Sciatic nerve (tissue), 2 donors: ENCODE measurements around the gene SLC18A2. TPM values are rescaled to one million over a fixed set of nuclear protein-coding genes. Genes with fewer than 3 reads are reported as not detected.
"Not testable (repeated sequence)": the region's sequence is repeated elsewhere in the genome, so short reads cannot be mapped to it uniquely, and the experiment has no call there.

Experiments used
- ATAC-seq: fragments of 200-7000 bp; cut with Tn5 transposase; one replicate; pipeline ENCODE4 v1.9.1; 2020; ENCODE audit warnings: mild to moderate bottlenecking, moderate library complexity
- DNase-seq: peaks from one replicate; pipeline ENCODE4 v3.0.0-alpha.2; 2020; ENCODE audit warnings: low spot score
- intact Hi-C: fragments of 100-400 bp; cut with DNase I; formaldehyde crosslinking; loops from one replicate; pipeline ENCODE4 v1.14.2; 2022
- total RNA-seq: library from RNA; stranded (reverse); fragmentation: NEBNext Ultra II Directional; extraction: Animal tissue kit (Norgen Biotek cat#: 25700); gene quantifications from one replicate; pipeline ENCODE4 v1.2.1, GENCODE V29; 2021
- donor health status: DM: no; HTN: no; CAD: no.
- donor health status: DM: no; HTN: no; CAD: no.

SLC18A2 gene
- total RNA-seq, 1 donor from 2014 or later: 1.2 TPM

DNA sequence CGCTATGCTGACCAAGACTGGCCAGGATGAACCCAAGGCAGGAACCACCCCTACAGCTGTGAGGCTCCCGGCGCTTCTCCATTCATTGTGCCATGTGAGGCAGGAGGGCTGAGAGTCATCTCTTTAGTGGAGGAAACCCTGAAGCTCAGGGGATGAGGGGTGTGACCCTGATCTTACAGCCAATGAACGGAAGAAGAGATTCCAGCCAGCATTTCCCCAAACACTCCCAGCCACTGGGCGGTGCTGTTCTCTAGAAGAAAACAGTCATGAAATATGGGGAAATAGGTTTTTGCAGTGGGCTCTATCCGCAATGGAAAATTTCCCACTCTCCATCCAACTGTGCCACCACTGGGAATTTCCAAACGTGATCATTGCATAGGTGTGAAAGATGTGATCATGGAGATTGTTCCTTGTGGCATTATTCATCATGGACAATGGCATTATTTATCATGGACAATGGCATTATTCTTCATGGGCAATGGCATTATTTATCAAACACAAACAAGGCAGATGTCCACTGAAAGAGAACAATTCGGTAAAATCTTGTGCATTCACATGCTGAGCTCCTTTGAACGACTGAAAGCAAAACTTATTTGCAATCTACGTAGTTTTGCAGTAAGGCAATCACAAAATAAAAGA, 14.0 kb upstream of the SLC18A2 start:
- intact Hi-C loops: loop anchor here (10.0 kb wide), 1 partner anchor 98 kb away; no protein-coding TSS in a partner anchor
- DNase-seq: no peak
- no peak for ATAC-seq

DNA sequence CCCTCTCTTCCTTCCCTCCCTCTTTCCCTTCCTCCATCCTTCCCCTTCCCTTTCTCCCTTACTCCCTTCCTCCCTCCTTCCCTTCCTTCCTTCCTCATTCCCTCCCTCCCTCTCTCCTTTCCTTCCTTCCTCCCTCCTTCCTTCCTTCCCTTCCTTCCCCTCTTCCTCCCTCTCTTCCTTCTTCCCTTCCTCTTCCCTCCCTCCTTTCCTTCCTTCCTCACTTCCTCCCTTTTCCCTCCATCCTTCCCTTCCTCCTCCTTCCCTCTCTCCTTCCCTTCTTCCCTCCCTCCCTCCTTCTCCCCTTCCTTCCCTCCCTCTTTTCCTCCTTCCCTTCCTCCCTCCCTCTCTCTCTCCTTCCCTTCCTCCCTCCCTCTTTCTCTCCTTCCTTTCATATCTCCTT, 12.7 kb upstream of the SLC18A2 start:
- DNase-seq (no peak), ATAC-seq (no peak)
- intact Hi-C loops: loop anchor here (10.0 kb wide), 1 partner anchor 97 kb away; no protein-coding TSS in a partner anchor

DNA sequence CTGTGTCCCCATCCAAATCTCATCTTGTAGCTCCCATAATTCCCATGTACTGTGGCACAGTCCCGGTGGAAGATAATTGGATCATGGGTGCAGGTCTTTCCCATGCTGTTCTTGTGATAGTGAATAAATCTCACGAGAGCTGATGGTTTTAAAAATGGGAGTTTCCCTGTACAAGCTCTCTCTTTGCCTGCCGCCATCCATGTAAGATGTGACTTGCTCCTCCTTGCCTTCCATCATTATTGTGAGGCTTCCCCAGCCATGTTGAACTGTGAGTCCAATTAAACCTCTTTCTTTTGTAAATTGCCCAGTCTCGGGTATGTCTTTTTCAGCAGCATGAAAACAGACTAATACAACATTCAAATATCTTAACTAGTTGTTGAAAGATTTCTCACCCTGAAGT, 10.8 kb upstream of the SLC18A2 start:
- ATAC-seq, intact Hi-C loops, DNase-seq: not testable (repeated sequence)

DNA sequence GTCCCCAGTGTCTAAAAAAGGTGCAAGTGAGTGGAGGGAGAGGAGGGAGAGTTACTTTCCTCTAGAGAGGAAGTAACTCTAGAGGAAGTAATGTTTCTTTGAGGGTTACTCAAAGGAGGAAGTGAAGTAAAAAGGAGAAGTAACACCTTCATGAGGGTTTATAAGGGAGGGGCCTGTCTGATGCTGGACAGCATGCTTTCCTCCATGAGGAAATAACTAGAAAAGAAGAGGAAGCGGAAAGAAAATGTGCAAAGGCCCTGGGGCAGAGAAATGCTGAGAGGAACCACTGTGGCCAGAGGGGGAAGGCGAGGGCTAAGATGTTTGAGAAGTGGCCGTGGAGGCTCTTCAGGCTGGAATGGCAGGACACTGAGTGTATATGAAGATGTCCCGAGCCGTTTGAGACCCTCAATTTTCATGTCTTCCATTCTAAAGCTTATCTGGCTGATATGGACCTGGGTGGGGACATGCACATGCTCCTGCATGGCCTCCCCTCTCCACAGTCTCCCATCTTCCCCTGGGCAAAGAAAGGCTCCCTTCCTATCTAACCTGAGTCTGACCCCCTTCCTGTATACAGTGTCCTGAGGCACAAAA, 3.4 kb upstream of the SLC18A2 start:
- DNase-seq (no peak), ATAC-seq (no peak)
- intact Hi-C loops: no loop called here

DNA sequence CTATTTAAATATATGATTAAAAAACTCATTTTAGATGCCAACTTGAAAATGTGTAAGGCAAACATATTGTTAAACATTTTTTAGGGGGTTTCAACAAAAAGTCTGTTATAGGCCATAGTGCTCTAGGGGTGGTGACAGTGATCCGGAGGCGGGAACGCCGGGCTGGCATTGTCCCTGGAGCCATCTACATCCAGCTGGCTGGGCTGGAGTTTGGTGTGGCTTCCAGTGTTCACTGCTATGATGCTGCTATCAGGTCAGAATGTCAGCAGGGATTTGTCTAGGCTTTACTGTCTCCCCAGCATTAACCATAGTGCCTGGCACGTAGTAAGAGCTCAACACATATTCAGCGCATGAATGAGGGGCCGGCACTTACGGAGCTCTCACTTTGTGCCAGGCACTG, 1.9 kb upstream of the SLC18A2 start:
- intact Hi-C loops: no loop called here
- ATAC-seq: no peak
- DNase-seq: no peak

DNA sequence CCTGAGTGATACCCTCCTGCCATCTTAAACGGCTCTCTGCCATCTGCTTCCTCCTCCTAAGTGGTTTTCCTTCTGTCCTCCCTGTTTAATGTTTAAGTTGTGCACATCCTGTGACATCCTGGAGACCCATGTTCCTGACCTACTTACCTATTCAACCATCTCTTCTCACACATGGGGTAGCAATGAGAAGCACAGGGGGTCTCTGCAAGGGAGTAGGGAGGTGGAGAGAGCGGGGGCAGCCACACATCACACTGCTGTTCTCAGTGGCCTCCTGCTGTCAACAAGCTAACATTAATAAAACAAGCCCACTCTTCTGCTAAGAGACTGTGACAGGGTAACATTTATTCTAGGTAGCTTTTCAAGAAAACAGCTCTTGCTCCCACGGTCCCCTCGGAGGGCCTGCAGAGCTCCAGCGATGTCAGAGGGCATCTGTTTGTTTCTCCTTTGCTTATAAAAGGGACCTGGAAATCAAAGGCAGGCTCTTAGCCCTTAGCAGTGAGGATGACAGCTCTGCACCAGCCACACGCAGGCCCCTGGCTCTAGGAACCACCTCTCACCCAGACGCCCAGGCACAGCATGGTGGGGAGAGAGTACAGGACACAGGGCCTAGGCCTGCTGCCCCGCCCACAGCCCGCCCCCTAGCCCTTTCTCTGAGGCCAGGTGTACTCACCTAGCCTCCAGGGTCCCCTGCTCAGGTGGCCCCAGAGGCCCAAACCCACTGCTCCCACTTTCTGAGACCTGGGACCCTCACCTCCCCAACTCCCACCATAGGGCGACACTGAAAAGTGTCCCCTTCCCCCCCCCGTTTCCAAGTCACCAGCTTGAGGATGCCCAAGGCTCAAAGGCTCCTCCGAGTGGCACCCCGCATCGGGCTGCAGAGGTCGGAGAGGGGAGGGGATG, 943 bp upstream of the SLC18A2 start:
- intact Hi-C loops: no loop called here
- DNase-seq: no peak
- ATAC-seq: no peak

DNA sequence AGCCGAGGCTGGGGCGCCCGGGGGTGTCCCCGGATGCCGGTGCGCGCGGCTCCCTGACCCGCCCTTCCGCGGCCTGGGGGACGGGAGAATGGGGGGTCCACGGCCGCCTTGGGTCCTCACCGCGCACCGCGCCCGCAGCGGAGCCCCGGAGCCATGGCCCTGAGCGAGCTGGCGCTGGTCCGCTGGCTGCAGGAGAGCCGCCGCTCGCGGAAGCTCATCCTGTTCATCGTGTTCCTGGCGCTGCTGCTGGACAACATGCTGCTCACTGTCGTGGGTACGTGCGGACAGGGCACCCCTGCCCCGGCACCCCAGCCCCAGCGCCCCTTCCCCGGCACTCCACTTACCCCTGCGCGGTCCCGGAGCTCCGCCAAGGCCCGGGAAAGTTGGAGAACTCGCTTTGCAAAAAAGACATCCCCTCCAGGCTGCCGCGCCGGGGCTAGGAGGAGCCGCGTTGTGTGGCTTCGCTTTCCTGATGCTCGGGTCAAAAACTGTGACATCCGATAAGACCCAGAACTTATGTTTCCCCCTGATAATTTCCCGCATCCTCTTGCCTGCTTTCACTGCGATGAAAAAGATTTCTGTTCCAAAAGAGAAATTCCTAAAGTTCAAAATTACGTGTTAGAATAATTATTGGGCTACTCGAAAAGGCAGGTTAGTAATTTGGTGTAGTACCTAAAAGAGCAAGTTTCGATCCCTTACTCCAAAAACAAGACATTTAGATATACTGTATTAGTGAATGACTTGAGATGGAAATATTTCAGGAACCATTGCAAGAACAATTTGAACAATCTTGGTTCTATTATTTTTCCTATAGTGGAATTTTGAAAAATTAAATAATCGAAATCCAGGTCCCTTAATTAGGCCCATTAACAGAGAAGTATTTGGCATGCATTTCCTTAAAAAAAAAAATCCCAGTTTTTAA, 888 bp downstream of the SLC18A2 start:
- no peak for ATAC-seq
- intact Hi-C loops: no loop called here
- no peak for DNase-seq

DNA sequence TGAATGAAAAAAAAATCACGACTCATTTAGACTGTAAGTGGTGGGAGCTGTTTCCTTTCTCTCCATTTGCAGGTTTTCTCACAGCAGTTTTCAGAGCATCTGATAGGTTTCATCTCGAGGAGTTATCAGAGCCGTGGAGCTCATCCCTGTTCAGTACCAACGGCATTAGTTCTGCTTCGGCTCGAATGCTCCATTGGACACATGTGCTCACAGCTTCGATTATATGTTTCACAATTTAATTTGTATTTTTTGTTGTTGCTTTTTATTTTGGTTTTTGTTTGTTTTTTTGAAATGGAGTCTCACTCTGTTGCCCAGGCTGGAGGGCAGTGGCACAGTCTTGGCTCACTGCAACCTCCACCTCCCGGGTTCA, 1.5 kb downstream of the SLC18A2 start:
- no peak for ATAC-seq
- DNase-seq: no peak
- intact Hi-C loops: no loop called here

DNA sequence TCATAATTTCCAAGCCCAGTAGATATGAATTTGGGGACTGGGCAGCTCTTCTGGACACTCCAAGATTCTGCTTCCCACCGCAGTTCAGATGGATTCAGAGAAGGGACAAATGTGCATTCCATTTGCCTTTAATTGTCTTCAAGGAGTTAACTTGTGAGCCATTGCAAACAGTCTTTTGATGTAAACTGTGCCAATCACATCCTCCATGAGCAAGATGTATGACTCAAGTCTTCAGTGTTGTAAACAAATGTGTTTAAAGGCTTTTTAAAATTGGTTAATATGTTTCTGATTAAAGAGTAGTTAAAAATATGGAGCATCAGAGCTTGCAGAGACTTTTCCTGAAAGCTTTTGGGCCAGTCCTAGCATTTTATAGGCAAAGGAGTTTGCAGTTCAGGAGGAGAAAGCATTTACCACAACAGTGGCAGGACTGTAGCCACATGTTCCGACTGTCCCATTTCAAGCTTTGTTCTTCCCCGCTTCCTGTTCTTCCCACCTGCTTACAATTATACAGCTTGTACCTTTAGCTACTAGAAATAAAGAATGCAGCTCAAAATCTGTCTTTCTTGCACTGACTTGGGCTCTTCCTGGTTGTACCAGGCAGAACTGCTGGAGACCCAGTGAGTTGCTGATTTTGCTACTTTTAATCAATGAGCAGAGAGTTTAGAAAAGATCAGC, 6.2 kb downstream of the SLC18A2 start:
- no peak for ATAC-seq
- intact Hi-C loops: no loop called here

DNA sequence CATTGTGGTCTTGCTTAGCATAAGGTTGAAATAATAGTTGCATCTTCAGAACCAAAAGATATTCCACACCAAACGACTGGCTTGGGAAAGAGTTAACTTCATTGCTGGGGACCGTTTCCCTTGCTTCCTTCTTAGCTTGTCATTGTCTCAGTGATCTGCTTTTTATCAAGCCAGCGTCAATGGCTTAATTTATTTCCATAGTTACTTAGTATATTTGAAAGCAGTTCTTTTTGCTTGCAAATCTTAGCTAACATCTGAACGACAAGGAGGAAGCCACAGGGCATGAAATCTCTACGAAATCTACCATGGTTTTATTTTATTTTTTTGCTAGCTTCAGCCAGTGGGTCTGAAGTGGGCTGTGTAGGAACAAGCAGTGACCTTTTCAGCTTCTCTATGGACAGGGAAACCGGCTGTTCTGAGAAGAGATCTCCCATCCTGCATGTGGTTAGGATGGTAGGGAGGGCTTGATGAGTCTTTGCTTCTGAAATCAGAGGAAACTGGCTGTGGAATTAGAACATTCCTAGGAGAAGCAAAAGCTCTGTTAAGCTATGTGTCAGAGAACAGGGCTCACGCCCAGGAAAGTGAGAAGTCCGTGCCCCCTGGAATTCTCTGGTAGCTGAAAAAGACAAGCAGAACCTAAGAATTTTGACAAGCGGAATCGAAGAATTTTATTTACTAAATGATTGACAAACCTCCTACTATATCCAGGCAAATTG, 8.0 kb downstream of the SLC18A2 start:
- intact Hi-C loops: no loop called here
- ATAC-seq (no peak), DNase-seq (no peak)

More for the DNA sequence above, 6.2 kb downstream of the SLC18A2 start:
- DNase-seq: no peak

DNA sequence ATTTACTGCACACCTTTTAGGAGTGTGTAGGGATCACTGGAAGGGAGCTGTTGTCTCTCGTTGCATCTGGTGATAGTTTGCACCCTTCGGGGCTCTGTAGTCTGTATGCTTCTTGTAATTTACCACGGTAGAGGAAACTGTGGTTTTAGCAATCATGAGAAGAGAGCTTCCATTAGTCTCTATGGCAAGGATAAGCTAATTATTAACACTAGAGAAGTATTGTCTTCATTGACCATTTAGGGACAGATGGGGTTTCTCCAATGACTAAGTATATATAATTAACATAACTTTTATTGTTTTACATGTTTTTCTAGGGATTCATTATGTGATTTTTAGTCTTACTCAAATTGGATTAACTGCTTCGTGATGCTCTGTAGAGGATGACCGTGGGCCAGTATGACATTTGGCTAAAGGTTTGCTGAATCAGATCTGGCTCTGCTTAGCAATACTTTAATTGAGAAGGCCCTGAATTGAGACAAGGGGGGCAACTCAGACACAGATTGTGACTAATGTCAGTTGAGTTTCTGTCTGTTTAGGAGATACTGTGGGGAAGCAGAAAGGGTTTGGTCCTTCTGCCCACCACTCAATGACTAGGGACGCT, 8.7 kb downstream of the SLC18A2 start:
- intact Hi-C loops: no loop called here
- no peak for ATAC-seq
- no peak for DNase-seq

DNA sequence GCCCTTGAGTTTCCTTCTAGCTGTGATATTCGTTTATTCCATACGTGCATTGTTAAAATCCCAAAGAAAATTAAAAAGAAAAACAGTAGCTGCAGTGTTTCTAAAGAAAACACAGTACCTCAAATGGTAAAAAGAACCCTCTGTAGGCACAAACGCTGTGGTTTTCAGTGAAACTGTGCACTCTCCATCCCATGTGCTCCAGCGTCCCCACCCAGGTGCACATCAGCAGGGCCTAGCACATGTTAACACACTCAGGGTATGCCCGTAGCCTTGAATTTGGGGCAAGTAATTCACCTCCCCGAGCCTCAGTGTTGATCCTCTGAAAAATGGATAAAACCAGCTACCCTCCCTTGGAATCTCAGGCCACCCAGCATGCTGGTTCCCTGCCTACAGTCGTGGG, 9.5 kb downstream of the SLC18A2 start:
- intact Hi-C loops: no loop called here
- ATAC-seq (no peak), DNase-seq (no peak)

DNA sequence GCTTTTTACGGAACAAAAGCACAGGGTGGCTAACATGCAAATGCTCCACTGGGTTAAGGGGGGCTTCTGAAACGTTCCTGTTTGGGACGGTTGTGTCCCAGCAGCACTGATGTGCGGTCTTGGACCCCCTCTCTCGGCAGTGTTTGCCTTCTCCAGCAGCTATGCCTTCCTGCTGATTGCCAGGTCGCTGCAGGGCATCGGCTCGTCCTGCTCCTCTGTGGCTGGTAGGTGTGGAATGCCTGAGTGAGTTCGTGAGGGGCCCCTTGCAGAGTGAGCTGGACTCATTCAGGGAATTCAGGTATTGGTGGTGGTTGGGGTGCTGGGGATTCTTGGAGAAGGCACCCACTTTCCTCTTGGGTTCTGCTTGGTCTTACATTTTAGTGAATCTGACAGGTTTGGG, 13.0 kb downstream of the SLC18A2 start:
- ATAC-seq (no peak), DNase-seq (no peak)
- intact Hi-C loops: no loop called here

DNA sequence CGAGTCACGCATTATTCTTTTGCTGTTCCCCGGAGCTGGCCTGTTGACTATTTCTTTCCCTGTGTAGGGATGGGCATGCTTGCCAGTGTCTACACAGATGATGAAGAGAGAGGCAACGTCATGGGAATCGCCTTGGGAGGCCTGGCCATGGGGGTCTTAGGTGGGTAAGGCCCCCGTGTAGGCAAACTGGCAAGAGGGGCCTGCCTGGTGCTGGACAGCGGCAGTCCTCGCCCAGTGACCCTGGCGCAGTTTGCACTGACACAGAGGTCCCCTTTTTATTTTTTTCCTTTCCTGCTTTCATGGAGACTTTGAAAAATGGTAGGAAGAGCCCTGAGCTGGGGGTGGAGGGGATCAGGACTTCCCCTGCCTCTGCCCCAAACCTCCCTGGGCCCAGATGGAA, 13.4 kb downstream of the SLC18A2 start:
- no peak for DNase-seq
- no peak for ATAC-seq
- intact Hi-C loops: no loop called here

DNA sequence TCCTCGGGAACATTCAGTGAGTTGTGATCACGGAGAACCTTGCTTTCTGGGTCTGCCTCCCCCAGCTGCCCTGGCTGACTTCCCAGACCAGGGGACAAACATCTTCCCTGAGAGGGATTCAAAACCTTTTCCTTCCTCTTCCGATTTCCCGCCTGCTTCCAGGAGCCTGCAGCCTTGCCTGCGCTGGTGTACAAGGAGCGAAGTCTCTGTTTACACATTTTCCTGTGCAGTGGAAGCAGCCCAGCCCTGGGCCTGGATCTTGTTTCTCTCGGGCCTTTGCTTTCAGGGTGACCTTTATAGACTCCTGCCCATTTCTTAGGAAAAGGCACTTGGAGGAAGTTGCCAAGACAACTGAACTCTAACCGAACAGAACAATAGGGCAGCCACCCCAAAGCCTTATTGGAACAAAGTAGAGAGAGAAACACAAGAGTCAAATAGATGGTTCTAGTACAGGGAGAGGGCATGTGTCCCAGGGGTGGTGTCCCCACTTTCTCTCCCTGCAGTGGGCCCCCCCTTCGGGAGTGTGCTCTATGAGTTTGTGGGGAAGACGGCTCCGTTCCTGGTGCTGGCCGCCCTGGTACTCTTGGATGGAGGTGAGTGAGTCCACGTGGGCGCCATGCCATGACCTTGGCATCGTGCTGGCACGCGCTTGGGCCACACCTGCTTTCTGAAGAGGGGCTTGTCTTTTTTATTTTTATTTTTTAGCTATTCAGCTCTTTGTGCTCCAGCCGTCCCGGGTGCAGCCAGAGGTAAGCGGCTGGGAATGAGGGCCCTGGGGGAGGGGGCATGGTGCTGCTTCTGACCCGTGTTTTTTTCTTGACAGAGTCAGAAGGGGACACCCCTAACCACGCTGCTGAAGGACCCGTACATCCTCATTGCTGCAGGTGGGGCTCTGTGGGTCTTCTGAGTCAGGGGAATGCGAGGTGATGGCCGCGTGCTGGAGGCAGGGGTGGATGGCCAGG, 14.1 kb downstream of the SLC18A2 start:
- no peak for DNase-seq
- no peak for ATAC-seq
- intact Hi-C loops: no loop called here

DNA sequence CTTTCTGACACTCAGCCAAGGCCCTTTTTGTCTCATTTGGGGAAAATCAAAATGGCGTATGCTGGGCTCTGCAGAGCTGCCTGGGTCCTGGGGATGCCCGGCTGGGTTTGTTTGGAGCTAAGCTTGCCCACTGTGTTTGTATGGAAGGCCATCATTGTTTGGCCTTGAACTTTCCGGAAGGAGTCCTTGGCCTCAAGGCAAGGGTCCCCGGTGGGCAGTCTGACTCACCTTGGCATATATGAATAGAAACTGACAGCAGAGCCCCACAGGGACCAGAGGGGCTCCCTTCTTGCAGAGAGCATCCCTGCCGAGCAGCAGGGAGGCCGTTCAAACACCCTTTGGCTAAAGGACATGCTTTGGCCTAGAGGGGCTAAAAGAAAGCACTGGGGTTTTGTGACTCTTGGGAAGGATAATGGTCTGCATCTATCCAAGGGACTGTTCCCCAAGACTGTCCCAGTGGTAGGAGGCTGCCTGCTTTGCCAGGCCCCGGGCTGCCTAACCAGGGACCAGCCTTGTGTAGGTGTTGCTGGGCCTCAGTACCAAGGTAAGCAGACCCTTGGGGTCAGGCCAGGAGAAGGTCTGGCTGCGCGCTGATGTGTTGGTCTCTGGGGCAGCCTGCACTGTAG, 15.0 kb downstream of the SLC18A2 start:
- intact Hi-C loops: no loop called here
- no peak for ATAC-seq
- DNase-seq: no peak
